ENCODE data around the gene PTMA. TPM values are rescaled to one million over a fixed set of nuclear protein-coding genes. Genes with fewer than 3 reads are reported as not detected.

The PTMA gene
- total and polyA plus RNA-seq, 2 of the 4 experiments (the other 2 are of a cell fraction): 380 to 742 TPM

DNA sequence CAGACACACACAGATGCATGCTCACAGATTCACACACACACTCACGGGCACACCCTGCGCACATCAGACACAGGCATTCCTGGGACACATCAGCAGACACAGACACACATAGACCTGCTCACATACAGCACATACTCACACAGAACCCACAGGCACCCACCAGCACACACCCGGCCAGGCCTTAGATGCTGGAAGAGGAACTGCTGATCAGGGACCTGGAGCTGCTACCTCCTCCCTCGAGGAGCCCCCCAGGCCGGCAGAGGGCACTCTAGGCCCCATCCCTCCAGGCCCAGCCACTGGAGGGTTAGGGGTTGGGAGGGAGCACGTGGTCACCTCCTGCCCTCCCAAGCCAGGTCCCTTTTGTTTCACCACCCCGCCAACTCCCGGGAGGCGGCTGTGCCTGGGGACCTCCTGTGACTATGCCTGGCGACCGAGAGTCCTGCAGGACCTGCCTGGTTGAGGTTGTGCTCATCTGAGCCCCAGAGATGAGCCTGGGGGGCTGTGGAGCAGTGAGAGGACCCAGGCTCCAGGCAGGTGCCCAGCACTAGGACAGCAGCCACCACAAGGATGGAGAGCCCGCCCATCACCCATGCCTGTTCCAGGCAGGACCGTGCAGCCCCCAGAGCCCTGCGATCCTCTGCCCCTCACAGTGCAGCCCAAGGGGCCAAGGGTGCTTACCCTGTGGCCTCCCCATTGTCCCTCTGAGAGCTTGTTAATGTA lies 21.0 kb upstream of the PTMA start:
- intact Hi-C loops (cut with micrococcal nuclease): no loop called here
- H3K9me1 ChIP-seq (ENCODE audit: insufficient read depth, low read length): no peaks in the 10 kb centered on the region
- H3K23ac ChIP-seq (ENCODE audit: low read depth, low read length): no peak overlapping the region
- no peak overlapping the region for H3K27ac ChIP-seq (ENCODE audit: insufficient read depth, low read length)
- WGBS, 2 experiments (ENCODE audit: extremely low coverage in 2 of 2, insufficient read length in 1 of 2): 87% methylated on average over 3 of the region's 14 CpGs; no CpG with 5 or more reads in 1 of the 2 experiments
- no peaks in the 10 kb centered on the region for H3K27me3 ChIP-seq (ENCODE audit: control insufficient read depth, insufficient read depth, low read length)
- in situ Hi-C loops (cut with MboI; ENCODE audit: low sequenced_read_pairs): no loop called here
- no peaks in the 10 kb centered on the region for H3K4me1 ChIP-seq (ENCODE audit: control insufficient read depth, insufficient read depth, low read length)
- peak overlapping the region; percentile 92 for H2AFZ ChIP-seq (replicated peaks; ENCODE audit: low read length, poor library complexity)
- H4K20me1 ChIP-seq (ENCODE audit: insufficient read depth, low read length): no peaks in the 10 kb centered on the region
- DNase-seq (no peak), ATAC-seq (ENCODE audit: low read depth) (peak; percentile 94)
- no peak overlapping the region for H4K91ac ChIP-seq (ENCODE audit: insufficient read depth, low read depth, low read length)
- no peak overlapping the region for H3K18ac ChIP-seq (ENCODE audit: low read depth, low read length)
- no peak overlapping the region for H2BK5ac ChIP-seq (ENCODE audit: low read depth, low read length, poor library complexity, severe bottlenecking)
- no peak overlapping the region for H3K4me2 ChIP-seq (ENCODE audit: low read depth, low read length)
- no peak overlapping the region for H2BK20ac ChIP-seq (ENCODE audit: low read depth, low read length)
- no peak overlapping the region for H3K4me3 ChIP-seq (ENCODE audit: insufficient read depth, low read depth, low read length)
- H3K36me3 ChIP-seq (ENCODE audit: control insufficient read depth, insufficient read depth, low read length): no peaks in the 10 kb centered on the region
- no peak overlapping the region for H2AK9ac ChIP-seq (replicated peaks; ENCODE audit: low read depth, low read length, poor library complexity)
- peak overlapping the region in 1 of 2 experiments; percentile 52; a peak in 1 of 4 replicates for H4K8ac ChIP-seq (ENCODE audit: low read depth in 2 of 2, low read length in 2 of 2)
- dilution Hi-C loops (cut with HindIII; ENCODE audit: low sequenced_read_pairs, unreplicated experiment): no loop called here
- ChIA-PET CTCF (interaction anchor here (2.0 kb wide), 1 partner anchor 28 kb away, joined by 7 read pairs; no protein-coding TSS in a partner anchor), POLR2A (ENCODE audit: unreplicated experiment) (no interaction called here)
- H2BK120ac ChIP-seq (ENCODE audit: low read depth, low read length): no peak overlapping the region
- H3K14ac ChIP-seq (replicated peaks; ENCODE audit: low read depth, low read length): no peak overlapping the region
- TF ChIP-seq RFX5 (IDR thresholded peaks at IDR 0.05; ENCODE audit: low read depth, low read length): no peak
- no peak for TF ChIP-seq BHLHE40 (IDR thresholded peaks at IDR 0.05; ENCODE audit: low read depth, low read length)
- TF ChIP-seq, protein P1, sequence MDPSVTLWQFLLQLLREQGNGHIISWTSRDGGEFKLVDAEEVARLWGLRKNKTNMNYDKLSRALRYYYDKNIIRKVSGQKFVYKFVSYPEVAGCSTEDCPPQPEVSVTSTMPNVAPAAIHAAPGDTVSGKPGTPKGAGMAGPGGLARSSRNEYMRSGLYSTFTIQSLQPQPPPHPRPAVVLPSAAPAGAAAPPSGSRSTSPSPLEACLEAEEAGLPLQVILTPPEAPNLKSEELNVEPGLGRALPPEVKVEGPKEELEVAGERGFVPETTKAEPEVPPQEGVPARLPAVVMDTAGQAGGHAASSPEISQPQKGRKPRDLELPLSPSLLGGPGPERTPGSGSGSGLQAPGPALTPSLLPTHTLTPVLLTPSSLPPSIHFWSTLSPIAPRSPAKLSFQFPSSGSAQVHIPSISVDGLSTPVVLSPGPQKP (IDR thresholded peaks at IDR 0.05; ENCODE audit: borderline replicate concordance, low read depth, low read length): no peak
- TF ChIP-seq NFE2L2 (IDR thresholded peaks at IDR 0.05; ENCODE audit: low read depth, low read length): no peak
- TF ChIP-seq RAD21 (IDR thresholded peaks at IDR 0.05; ENCODE audit: low read length): peak; percentile 45
- TF ChIP-seq MXI1 (IDR thresholded peaks at IDR 0.05; ENCODE audit: borderline replicate concordance, low read depth, low read length): no peak
- peak; percentile 40; the same call in 1 of the 2 replicates for TF ChIP-seq SMC3 (IDR thresholded peaks at IDR 0.05; ENCODE audit: low read depth, low read length)
- TF ChIP-seq POLR2A (IDR thresholded peaks at IDR 0.05; ENCODE audit: low read depth, low read length): no peak
- TF ChIP-seq MAZ (IDR thresholded peaks at IDR 0.05; ENCODE audit: borderline replicate concordance, low read depth, low read length): no peak; the same call in 1 of the 2 replicates
- TF ChIP-seq, protein P2, sequence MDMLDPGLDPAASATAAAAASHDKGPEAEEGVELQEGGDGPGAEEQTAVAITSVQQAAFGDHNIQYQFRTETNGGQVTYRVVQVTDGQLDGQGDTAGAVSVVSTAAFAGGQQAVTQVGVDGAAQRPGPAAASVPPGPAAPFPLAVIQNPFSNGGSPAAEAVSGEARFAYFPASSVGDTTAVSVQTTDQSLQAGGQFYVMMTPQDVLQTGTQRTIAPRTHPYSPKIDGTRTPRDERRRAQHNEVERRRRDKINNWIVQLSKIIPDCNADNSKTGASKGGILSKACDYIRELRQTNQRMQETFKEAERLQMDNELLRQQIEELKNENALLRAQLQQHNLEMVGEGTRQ (IDR thresholded peaks at IDR 0.05; ENCODE audit: low read depth, low read length): peak; percentile 53; the same call in 1 of the 2 replicates
- no peak for TF ChIP-seq RCOR1 (IDR thresholded peaks at IDR 0.05; ENCODE audit: insufficient replicate concordance, low read length)
- TF ChIP-seq, protein P3, sequence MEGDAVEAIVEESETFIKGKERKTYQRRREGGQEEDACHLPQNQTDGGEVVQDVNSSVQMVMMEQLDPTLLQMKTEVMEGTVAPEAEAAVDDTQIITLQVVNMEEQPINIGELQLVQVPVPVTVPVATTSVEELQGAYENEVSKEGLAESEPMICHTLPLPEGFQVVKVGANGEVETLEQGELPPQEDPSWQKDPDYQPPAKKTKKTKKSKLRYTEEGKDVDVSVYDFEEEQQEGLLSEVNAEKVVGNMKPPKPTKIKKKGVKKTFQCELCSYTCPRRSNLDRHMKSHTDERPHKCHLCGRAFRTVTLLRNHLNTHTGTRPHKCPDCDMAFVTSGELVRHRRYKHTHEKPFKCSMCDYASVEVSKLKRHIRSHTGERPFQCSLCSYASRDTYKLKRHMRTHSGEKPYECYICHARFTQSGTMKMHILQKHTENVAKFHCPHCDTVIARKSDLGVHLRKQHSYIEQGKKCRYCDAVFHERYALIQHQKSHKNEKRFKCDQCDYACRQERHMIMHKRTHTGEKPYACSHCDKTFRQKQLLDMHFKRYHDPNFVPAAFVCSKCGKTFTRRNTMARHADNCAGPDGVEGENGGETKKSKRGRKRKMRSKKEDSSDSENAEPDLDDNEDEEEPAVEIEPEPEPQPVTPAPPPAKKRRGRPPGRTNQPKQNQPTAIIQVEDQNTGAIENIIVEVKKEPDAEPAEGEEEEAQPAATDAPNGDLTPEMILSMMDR (conservative IDR thresholded peaks at IDR 0.05; ENCODE audit: low read depth, low read length): peak; percentile 53
- no TSS peak for BruUV-seq (replicated peaks)
- no peak overlapping the region for H3K9ac ChIP-seq (ENCODE audit: low read depth, low read length)
- H3K4ac ChIP-seq (ENCODE audit: low read depth, low read length): no peak overlapping the region
- no peaks in the 10 kb centered on the region for H3K9me3 ChIP-seq (ENCODE audit: control insufficient read depth, insufficient read depth, low read length)
- H4K5ac ChIP-seq (ENCODE audit: low read depth, low read length): no peak overlapping the region
- H3K56ac ChIP-seq (ENCODE audit: extremely low read depth, insufficient read depth, low read length): no peak overlapping the region
- no peaks in the 10 kb centered on the region for H3K79me1 ChIP-seq (ENCODE audit: low read depth in 1 of 2, low read length in 2 of 2)
- no peak overlapping the region for H2BK15ac ChIP-seq (ENCODE audit: low read depth, low read length)
- no peak overlapping the region for H2AK5ac ChIP-seq (ENCODE audit: low read depth, low read length)

Data from IMR-90 (cell line).